Kasumi-1 (cell line): Measurements from ENCODE around the gene MRPL53.

Experiments
- DNase-seq, 2 experiments: peaks; one replicate each; lab custom pipeline; 2025; lab: John Stamatoyannopoulos, UW

MRPL53 gene

DNA sequence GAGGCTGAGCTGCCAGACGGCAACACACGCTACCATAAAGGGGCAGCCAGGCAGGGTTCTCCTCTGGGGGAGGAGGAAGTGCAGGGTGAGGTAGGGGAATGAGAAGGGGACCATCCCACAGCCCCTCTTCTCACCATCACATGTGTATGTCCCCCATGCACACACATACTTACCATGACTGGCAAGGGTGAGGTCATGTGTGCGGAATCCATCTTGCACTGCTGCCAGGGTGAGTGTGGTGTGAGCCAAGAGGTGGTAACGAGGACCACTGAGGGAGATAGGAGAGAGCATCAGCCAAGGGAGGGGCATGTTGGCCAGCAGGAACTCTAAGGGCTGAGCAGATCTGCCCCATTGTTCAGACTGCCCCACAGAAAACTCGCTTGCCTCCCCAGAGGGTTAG, 43.8 kb downstream of the MRPL53 start:
- DNase-seq, result no peak

DNA sequence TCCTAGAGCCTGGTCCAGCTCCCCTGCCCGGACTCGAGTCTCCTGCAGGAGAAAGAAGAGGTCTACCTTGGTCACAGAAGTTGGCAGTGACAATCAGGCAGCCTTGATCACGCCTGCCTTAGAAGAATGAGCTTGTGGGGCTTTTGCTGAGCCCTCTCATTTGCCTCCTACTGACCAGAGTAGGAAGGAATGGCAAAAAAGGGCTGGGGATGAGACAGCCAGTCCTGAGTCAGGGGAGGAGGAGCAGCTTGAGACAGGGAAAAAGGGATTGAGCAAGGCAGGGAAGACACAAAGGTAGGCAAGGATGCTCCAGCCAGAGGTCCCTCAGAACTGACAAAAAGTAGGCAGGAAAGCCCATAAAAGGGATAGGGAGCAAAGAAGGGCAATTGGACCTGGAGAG, 44.9 kb downstream of the MRPL53 start:
- DNase-seq, result no peak

DNA sequence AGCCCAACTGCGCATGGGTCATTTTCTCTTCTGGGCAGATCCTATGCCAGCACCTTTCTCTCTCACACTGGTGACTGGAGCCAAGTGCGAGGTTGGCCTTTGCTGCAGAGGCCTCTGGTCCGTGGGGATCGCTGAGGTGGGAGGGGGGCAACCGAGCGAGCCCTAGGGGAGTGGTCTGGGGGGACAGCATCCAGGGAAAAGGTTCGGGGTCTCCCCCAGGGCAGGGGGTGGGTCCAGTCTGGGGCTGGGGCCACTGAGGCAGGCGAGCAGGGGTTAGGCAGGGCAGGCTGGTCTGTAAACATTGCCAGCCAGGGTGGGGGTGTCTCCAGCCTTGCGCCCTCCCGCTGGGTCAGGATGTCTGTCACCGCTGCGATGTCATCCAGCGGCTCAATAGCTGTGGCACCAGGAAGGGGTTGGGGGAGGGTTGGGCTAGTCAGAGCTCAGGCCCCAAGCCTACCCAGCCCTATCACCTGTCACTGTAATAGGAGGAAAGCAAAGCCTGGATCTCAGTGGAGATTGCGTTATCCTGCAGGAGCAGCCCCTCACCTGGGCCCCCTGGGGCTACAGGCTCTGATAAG, 46.2 kb downstream of the MRPL53 start:
- DNase-seq, result no peak

DNA sequence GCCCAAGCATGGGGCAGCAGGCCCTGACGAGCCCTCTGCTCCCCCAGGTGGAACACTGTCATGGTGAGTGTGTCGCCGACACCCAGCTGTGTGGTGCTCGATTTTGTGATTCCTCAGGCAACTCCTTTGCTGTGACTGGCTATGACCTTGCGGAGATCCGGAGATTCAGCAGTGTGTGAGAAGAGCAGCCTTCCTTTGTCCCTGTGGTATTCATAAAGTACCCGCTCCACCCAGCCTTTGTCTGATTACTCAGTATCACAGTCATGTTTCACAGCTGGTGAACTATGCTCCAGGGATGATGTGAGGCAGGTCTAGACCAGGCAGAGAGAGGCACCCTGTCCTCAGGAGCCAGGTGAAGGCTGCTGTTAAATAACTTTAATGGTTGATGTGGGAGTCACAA, 47.0 kb downstream of the MRPL53 start:
- no peak for DNase-seq

DNA sequence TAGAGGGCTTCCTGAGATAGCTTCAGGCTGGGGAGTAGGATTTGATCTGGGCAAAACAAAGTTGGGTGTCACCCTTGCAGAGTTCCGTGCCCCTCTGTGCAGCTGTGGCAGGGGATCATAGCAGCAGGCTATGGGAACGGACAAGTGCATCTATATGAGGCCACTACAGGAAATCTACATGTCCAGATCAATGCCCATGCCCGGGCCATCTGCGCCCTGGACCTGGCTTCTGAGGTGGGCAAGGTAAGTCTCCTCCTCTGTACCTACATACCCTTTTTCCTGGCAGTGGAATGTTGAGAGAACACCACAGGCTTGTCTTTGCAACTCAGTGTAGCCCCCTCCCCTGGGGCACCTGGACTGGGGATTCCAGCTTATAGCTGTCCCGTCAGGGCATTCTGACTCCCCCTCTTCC, 47.5 kb downstream of the MRPL53 start:
- no peak for DNase-seq

DNA sequence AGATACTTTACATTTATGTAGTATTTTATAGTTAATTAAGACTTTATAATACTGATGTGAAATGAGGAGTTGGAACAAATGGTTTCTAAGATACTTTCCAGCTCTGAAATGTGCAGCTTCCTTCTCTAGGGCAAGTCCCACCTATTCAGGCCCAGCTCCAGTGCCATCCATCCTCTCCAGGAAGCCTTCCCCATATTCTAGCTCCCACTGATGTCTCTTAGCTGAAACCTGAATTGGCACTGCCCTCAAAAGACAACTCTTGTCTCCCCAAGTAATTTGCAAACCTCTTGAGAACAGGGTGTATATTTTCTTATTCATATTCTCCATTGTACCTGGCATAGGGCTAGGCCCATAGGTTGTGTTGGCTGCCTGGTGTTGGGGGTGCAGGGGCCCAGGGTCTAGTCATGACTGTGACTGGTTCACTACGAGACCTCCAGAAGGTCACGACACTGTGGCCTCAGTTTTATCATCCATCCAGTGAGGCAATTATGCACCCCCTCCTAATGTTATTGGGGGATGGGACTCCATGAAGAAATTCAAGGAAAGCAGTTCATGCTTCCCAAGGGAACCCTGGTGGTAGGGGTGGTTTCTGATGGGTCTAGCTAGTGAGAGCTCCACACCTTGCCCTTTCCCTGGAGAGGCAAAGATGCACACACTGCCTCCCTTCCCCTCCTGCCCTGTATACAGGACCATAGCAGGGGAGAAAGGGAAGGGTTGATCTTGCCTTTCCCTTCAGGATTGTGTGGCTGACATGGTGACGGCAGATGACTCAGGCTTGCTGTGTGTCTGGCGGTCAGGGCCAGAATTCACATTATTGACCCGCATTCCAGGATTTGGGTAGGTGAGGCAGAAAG, 48.1 kb downstream of the MRPL53 start:
- no peak for DNase-seq

DNA sequence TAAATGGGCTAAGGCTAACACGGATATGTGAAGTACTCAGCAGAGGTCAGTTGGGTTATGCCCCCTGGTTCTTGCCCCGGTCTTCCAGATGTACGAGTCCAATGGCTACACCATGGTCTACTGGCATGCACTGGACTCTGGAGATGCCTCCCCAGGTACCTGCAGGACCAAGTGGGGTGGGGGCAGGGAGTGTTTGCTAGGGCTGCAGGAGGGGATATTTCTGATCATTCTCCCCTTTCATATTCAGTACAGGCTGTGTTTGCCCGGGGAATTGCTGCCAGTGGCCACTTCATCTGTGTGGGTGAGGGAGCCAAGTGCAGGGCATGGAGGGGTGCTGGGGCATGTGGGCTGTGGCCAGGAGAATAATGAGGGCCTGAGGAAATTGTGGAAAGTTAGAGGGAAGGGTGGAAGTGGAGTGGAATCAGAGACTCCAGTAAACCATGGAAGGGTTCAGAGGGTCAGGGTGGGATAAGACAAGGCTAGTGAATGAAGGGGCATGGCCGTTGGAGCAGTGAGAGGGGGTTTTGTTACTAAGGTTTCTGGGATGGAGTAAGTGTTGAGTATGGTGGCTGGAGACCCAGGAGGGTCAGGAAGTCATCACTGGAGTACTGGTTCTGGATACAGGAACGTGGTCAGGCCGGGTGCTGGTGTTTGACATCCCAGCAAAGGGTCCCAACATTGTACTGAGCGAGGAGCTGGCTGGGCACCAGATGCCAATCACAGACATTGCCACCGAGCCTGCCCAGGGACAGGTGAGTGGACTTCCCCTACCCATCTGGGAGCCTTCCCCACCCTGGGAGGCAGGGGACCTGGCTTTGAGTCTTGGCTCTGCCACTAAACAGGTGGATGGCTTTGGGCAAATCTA, 49.0 kb downstream of the MRPL53 start:
- DNase-seq, result no peak
